MM.1S (cell line): ENCODE results near the gene NFATC1.

Source experiments
- EZH2 ChIP-seq: fragments of 300-600 bp; sonication (generic); optimal IDR thresholded peaks from 2 replicates; pipeline ENCODE3; 2017; ENCODE audit warnings: low read depth, mild to moderate bottlenecking, antibody characterized with exemption, low read length, mixed read lengths
- EZH2phosphoT487 ChIP-seq: fragments of 300-600 bp; sonication (generic); IDR thresholded peaks from 2 replicates; pipeline ENCODE4 v1.6.1; 2018; ENCODE audit warnings: antibody characterized with exemption, low read length
- TF ChIP-seq, protein P1 (sequence below): fragments of 300-600 bp; sonication (generic); IDR thresholded peaks from 2 replicates; pipeline ENCODE4 v1.5.1; 2016; ENCODE audit warnings: antibody characterized with exemption, low read length, mixed read lengths

DNA sequence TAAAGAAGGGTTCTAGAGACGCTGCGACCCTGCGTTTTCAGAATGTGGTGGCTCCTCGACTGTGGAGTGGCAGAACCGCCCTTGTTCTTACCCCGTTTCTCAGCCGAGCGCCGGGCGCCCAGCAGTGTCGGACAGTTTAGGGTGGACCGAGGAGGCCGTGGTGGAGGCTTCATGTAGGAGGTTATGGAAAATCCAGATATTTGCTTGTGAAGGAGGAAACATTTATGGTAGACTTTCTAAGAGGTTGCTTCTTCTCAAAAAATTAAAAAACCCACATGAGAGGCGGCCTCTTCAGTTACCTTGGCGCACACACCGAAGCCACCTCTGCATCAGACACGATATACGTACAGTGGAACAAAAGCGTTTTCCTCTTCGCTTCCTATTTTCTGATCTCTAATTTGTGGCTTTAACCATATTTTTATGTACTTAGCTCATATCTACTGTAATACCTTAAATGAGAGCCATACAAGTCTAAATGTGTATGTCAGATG lies 120.8 kb downstream of the NFATC1 start:
- TF ChIP-seq, protein P1, sequence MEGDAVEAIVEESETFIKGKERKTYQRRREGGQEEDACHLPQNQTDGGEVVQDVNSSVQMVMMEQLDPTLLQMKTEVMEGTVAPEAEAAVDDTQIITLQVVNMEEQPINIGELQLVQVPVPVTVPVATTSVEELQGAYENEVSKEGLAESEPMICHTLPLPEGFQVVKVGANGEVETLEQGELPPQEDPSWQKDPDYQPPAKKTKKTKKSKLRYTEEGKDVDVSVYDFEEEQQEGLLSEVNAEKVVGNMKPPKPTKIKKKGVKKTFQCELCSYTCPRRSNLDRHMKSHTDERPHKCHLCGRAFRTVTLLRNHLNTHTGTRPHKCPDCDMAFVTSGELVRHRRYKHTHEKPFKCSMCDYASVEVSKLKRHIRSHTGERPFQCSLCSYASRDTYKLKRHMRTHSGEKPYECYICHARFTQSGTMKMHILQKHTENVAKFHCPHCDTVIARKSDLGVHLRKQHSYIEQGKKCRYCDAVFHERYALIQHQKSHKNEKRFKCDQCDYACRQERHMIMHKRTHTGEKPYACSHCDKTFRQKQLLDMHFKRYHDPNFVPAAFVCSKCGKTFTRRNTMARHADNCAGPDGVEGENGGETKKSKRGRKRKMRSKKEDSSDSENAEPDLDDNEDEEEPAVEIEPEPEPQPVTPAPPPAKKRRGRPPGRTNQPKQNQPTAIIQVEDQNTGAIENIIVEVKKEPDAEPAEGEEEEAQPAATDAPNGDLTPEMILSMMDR, result no peak
- TF ChIP-seq EZH2 (no peak), EZH2phosphoT487 (no peak)
